ENCODE measurements around the gene RHOV.
A peak's percentile ranks its signal among the peaks of the same experiment; 100 is the strongest.

RHOV gene

GRCh38 chr15:40912478-40912877, 38.4 kb upstream of the RHOV start:
- DNase-seq = no peak
- H3K27me3 ChIP-seq = no peaks in the 10 kb centered on the region
- no peaks in the 10 kb centered on the region for H3K9me3 ChIP-seq
- H3K4me3 ChIP-seq (ENCODE audit: low read depth, low read length) = no peak overlapping the region
- no peak for TF ChIP-seq CTCF (IDR thresholded peaks at IDR 0.05; ENCODE audit: low read depth, low read length)
- H3K36me3 ChIP-seq = no peaks in the 10 kb centered on the region
- peaks cover 6% of the 10 kb centered on the region for H3K4me1 ChIP-seq

- no peak for DNase-seq
- no peak for TF ChIP-seq CTCF (IDR thresholded peaks at IDR 0.05; ENCODE audit: low read depth, low read length)
- Histone ChIP-seq H3K36me3 (no peaks in the 10 kb centered on the region), H3K4me3 (ENCODE audit: low read depth, low read length) (no peak overlapping the region), H3K27me3 (no peaks in the 10 kb centered on the region), H3K4me1 (peaks cover 10% of the 10 kb centered on the region), H3K9me3 (no peaks in the 10 kb centered on the region)
These were observed 37.7 kb upstream of the RHOV start for GRCh38 chr15:40911693-40912092.

GRCh38 chr15:40911141-40911540, 37.1 kb upstream of the RHOV start:
- no peak overlapping the region for H3K4me3 ChIP-seq (ENCODE audit: low read depth, low read length)
- H3K4me1 ChIP-seq = peaks cover 10% of the 10 kb centered on the region
- no peaks in the 10 kb centered on the region for H3K36me3 ChIP-seq
- TF ChIP-seq CTCF (IDR thresholded peaks at IDR 0.05; ENCODE audit: low read depth, low read length) = no peak
- DNase-seq = peak; percentile 57
- H3K9me3 ChIP-seq = no peaks in the 10 kb centered on the region
- H3K27me3 ChIP-seq = no peaks in the 10 kb centered on the region

- TF ChIP-seq CTCF (IDR thresholded peaks at IDR 0.05; ENCODE audit: low read depth, low read length) = no peak
- H3K27me3 ChIP-seq = no peaks in the 10 kb centered on the region
- no peak overlapping the region for H3K4me3 ChIP-seq (ENCODE audit: low read depth, low read length)
- H3K9me3 ChIP-seq = no peaks in the 10 kb centered on the region
- H3K36me3 ChIP-seq = no peaks in the 10 kb centered on the region
- H3K4me1 ChIP-seq = peaks cover 14% of the 10 kb centered on the region
- DNase-seq = peak; percentile 10
These were observed 35.9 kb upstream of the RHOV start for GRCh38 chr15:40909662-40910630.

GRCh38 chr15:40908095-40908494, 34.1 kb upstream of the RHOV start:
- H3K4me1 ChIP-seq = peaks cover 14% of the 10 kb centered on the region
- H3K36me3 ChIP-seq = peaks cover 11% of the 10 kb centered on the region

More at GRCh38 chr15:40908095-40908494, 34.1 kb upstream of the RHOV start:
- no peak overlapping the region for H3K4me3 ChIP-seq (ENCODE audit: low read depth, low read length)
- no peaks in the 10 kb centered on the region for H3K27me3 ChIP-seq
- no peaks in the 10 kb centered on the region for H3K9me3 ChIP-seq
- DNase-seq = no peak
- no peak for TF ChIP-seq CTCF (IDR thresholded peaks at IDR 0.05; ENCODE audit: low read depth, low read length)

All from BE2C (cell line).